ENCODE data around the gene GATB.
"Not testable (repeated sequence)": the region's sequence is repeated elsewhere in the genome, so short reads cannot be mapped to it uniquely, and the experiment has no call there.

GATB gene

GRCh38 chr4:151772274-151772673 is 11.5 kb upstream of the GATB start:
- no peak for DNase-seq (ENCODE audit: low spot score)
- H3K9me3 Mint-ChIP-seq: peaks cover 10% of the 10 kb centered on the region
- H3K36me3 Mint-ChIP-seq (ENCODE audit: low read depth): no peaks in the 10 kb centered on the region
- H3K4me3 Mint-ChIP-seq: no peak overlapping the region
- no peak overlapping the region for H3K27ac Mint-ChIP-seq
- peaks cover 12% of the 10 kb centered on the region for H3K27me3 Mint-ChIP-seq (ENCODE audit: low read depth)
- H3K4me1 Mint-ChIP-seq (ENCODE audit: low read depth): no peaks in the 10 kb centered on the region

GRCh38 chr4:151771664-151772063 is 10.9 kb upstream of the GATB start:
- Mint-ChIP-seq H3K27ac (no peak overlapping the region), H3K9me3 (peaks cover 10% of the 10 kb centered on the region), H3K36me3 (ENCODE audit: low read depth) (no peaks in the 10 kb centered on the region), H3K4me3 (no peak overlapping the region), H3K4me1 (ENCODE audit: low read depth) (no peaks in the 10 kb centered on the region), H3K27me3 (ENCODE audit: low read depth) (peaks cover 12% of the 10 kb centered on the region)
- DNase-seq (ENCODE audit: low spot score): no peak

GRCh38 chr4:151770154-151770553 is 9.3 kb upstream of the GATB start:
- no peak overlapping the region for H3K4me3 Mint-ChIP-seq
- H3K9me3 Mint-ChIP-seq: peaks cover 10% of the 10 kb centered on the region
- no peak for DNase-seq (ENCODE audit: low spot score)
- no peaks in the 10 kb centered on the region for H3K36me3 Mint-ChIP-seq (ENCODE audit: low read depth)
- no peaks in the 10 kb centered on the region for H3K4me1 Mint-ChIP-seq (ENCODE audit: low read depth)
- H3K27me3 Mint-ChIP-seq (ENCODE audit: low read depth): peaks cover 16% of the 10 kb centered on the region
- H3K27ac Mint-ChIP-seq: no peak overlapping the region

- Mint-ChIP-seq H3K4me3 (no peak overlapping the region), H3K4me1 (ENCODE audit: low read depth) (no peaks in the 10 kb centered on the region), H3K36me3 (ENCODE audit: low read depth) (no peaks in the 10 kb centered on the region), H3K9me3 (no peaks in the 10 kb centered on the region), H3K27me3 (ENCODE audit: low read depth) (peaks cover 16% of the 10 kb centered on the region), H3K27ac (no peak overlapping the region)
- DNase-seq (ENCODE audit: low spot score): no peak
Observed at GRCh38 chr4:151768835-151769234, 8.0 kb upstream of the GATB start.

- peaks cover 9% of the 10 kb centered on the region for H3K27me3 Mint-ChIP-seq (ENCODE audit: low read depth)
- no peak for DNase-seq (ENCODE audit: low spot score)
- H3K4me1 Mint-ChIP-seq (ENCODE audit: low read depth): peaks cover under 1% of the 10 kb centered on the region
- no peak overlapping the region for H3K27ac Mint-ChIP-seq
- H3K9me3 Mint-ChIP-seq: no peaks in the 10 kb centered on the region
- H3K4me3 Mint-ChIP-seq: no peak overlapping the region
- H3K36me3 Mint-ChIP-seq (ENCODE audit: low read depth): no peaks in the 10 kb centered on the region
Observed at GRCh38 chr4:151766691-151767090, 5.9 kb upstream of the GATB start.

- peaks cover 20% of the 10 kb centered on the region for H3K4me1 Mint-ChIP-seq (ENCODE audit: low read depth)
- no peaks in the 10 kb centered on the region for H3K9me3 Mint-ChIP-seq
- peak overlapping the region; percentile 96 for H3K27ac Mint-ChIP-seq
- peaks cover 1% of the 10 kb centered on the region for H3K36me3 Mint-ChIP-seq (ENCODE audit: low read depth)
- DNase-seq (ENCODE audit: low spot score): no peak
- peak overlapping the region; percentile 98 for H3K4me3 Mint-ChIP-seq
- H3K27me3 Mint-ChIP-seq (ENCODE audit: low read depth): no peaks in the 10 kb centered on the region
Observed at GRCh38 chr4:151760002-151760401, 805 bp downstream of the GATB start.

- DNase-seq (ENCODE audit: low spot score): peak; percentile 37
- Mint-ChIP-seq H3K27ac (no peak overlapping the region), H3K4me1 (ENCODE audit: low read depth) (peaks cover 3% of the 10 kb centered on the region), H3K27me3 (ENCODE audit: low read depth) (no peaks in the 10 kb centered on the region), H3K9me3 (no peaks in the 10 kb centered on the region), H3K4me3 (no peak overlapping the region), H3K36me3 (ENCODE audit: low read depth) (peaks cover 4% of the 10 kb centered on the region)
Observed at GRCh38 chr4:151753056-151753455, 7.8 kb downstream of the GATB start.

- no peak for DNase-seq (ENCODE audit: low spot score)
- peaks cover 3% of the 10 kb centered on the region for H3K4me1 Mint-ChIP-seq (ENCODE audit: low read depth)
- no peak overlapping the region for H3K4me3 Mint-ChIP-seq
- no peaks in the 10 kb centered on the region for H3K9me3 Mint-ChIP-seq
- no peak overlapping the region for H3K27ac Mint-ChIP-seq
- H3K36me3 Mint-ChIP-seq (ENCODE audit: low read depth): peaks cover 5% of the 10 kb centered on the region
- H3K27me3 Mint-ChIP-seq (ENCODE audit: low read depth): no peaks in the 10 kb centered on the region
Observed at GRCh38 chr4:151750156-151750555, 10.7 kb downstream of the GATB start.

GRCh38 chr4:151745481-151746231 is 15.2 kb downstream of the GATB start:
- H3K36me3 Mint-ChIP-seq (ENCODE audit: low read depth): peaks cover 3% of the 10 kb centered on the region
- H3K27me3 Mint-ChIP-seq (ENCODE audit: low read depth): no peaks in the 10 kb centered on the region
- no peak overlapping the region for H3K4me3 Mint-ChIP-seq
- H3K4me1 Mint-ChIP-seq (ENCODE audit: low read depth): no peaks in the 10 kb centered on the region
- no peaks in the 10 kb centered on the region for H3K9me3 Mint-ChIP-seq
- no peak overlapping the region for H3K27ac Mint-ChIP-seq
- no peak for DNase-seq (ENCODE audit: low spot score)

GRCh38 chr4:151744614-151745013 is 16.2 kb downstream of the GATB start:
- Mint-ChIP-seq H3K36me3 (ENCODE audit: low read depth) (peaks cover 3% of the 10 kb centered on the region), H3K4me1 (ENCODE audit: low read depth) (no peaks in the 10 kb centered on the region), H3K4me3 (no peak overlapping the region), H3K27me3 (ENCODE audit: low read depth) (no peaks in the 10 kb centered on the region), H3K27ac (no peak overlapping the region), H3K9me3 (no peaks in the 10 kb centered on the region)
- no peak for DNase-seq (ENCODE audit: low spot score)

GRCh38 chr4:151743894-151744293 is 16.9 kb downstream of the GATB start:
- H3K27me3 Mint-ChIP-seq (ENCODE audit: low read depth): no peaks in the 10 kb centered on the region
- DNase-seq (ENCODE audit: low spot score): no peak

GRCh38 chr4:151743128-151743854 is 17.5 kb downstream of the GATB start:
- Mint-ChIP-seq H3K27ac (no peak overlapping the region), H3K4me3 (no peak overlapping the region), H3K36me3 (ENCODE audit: low read depth) (peaks cover 6% of the 10 kb centered on the region), H3K27me3 (ENCODE audit: low read depth) (no peaks in the 10 kb centered on the region), H3K9me3 (peaks cover 8% of the 10 kb centered on the region), H3K4me1 (ENCODE audit: low read depth) (no peaks in the 10 kb centered on the region)
- DNase-seq (ENCODE audit: low spot score): no peak

More at GRCh38 chr4:151743894-151744293, 16.9 kb downstream of the GATB start:
- no peak overlapping the region for H3K4me3 Mint-ChIP-seq
- H3K36me3 Mint-ChIP-seq (ENCODE audit: low read depth): peaks cover 3% of the 10 kb centered on the region
- no peak overlapping the region for H3K27ac Mint-ChIP-seq
- no peaks in the 10 kb centered on the region for H3K4me1 Mint-ChIP-seq (ENCODE audit: low read depth)
- peaks cover 4% of the 10 kb centered on the region for H3K9me3 Mint-ChIP-seq

GRCh38 chr4:151738720-151739517 is 21.9 kb downstream of the GATB start:
- no peak for DNase-seq (ENCODE audit: low spot score)
- no peaks in the 10 kb centered on the region for H3K4me1 Mint-ChIP-seq (ENCODE audit: low read depth)
- no peak overlapping the region for H3K27ac Mint-ChIP-seq
- peaks cover 13% of the 10 kb centered on the region for H3K36me3 Mint-ChIP-seq (ENCODE audit: low read depth)
- peaks cover 36% of the 10 kb centered on the region for H3K9me3 Mint-ChIP-seq
- H3K4me3 Mint-ChIP-seq: no peak overlapping the region
- no peaks in the 10 kb centered on the region for H3K27me3 Mint-ChIP-seq (ENCODE audit: low read depth)

GRCh38 chr4:151736852-151737251 is 24.0 kb downstream of the GATB start:
- DNase-seq (ENCODE audit: low spot score); H3K27ac Mint-ChIP-seq; H3K27me3 Mint-ChIP-seq (ENCODE audit: low read depth); H3K4me1 Mint-ChIP-seq (ENCODE audit: low read depth); H3K4me3 Mint-ChIP-seq: not testable (repeated sequence)
- H3K9me3 Mint-ChIP-seq: peaks cover 36% of the 10 kb centered on the region
- peaks cover 13% of the 10 kb centered on the region for H3K36me3 Mint-ChIP-seq (ENCODE audit: low read depth)

Measured in T-helper 2 cell treated with Interferon-gamma antibody and Interleukin-4, amounts not matched to agents 5 μg/mL and 100 μg/mL, for 36 hours (primary cell).